HUES48 (cell line): ENCODE data around the gene CTCFL.

Experiments
- H3K27ac ChIP-seq: one replicate; pipeline ENCODE4 v1.7.0; 2013; ENCODE audit warnings: low read depth, low read length, inconsistent platforms
- H3K27me3 ChIP-seq: 2 replicates; pipeline ENCODE4 v1.6.1; 2013; ENCODE audit warnings: mild to moderate bottlenecking, low read length; ENCODE audit not compliant: control insufficient read depth, insufficient read depth
- H3K36me3 ChIP-seq: 2 replicates; pipeline ENCODE4 v1.6.1; 2013; ENCODE audit warnings: low read length; ENCODE audit not compliant: control insufficient read depth, insufficient read depth
- H3K4me1 ChIP-seq: 2 replicates; pipeline ENCODE4 v1.6.1; 2013; ENCODE audit warnings: mild to moderate bottlenecking, low read length; ENCODE audit not compliant: control insufficient read depth, insufficient read depth
- H3K4me3 ChIP-seq: 2 replicates; pipeline ENCODE4 v1.5.1; 2013; ENCODE audit warnings: mild to moderate bottlenecking, low read depth, low read length
- H3K9ac ChIP-seq: 2 replicates; pipeline ENCODE4 v1.6.1; 2013; ENCODE audit warnings: mild to moderate bottlenecking, low read depth, low read length, moderate library complexity
- H3K9me3 ChIP-seq: 2 replicates; pipeline ENCODE4 v1.6.1; 2013; ENCODE audit warnings: low read length; ENCODE audit not compliant: control insufficient read depth, insufficient read depth

Gene CTCFL

DNA sequence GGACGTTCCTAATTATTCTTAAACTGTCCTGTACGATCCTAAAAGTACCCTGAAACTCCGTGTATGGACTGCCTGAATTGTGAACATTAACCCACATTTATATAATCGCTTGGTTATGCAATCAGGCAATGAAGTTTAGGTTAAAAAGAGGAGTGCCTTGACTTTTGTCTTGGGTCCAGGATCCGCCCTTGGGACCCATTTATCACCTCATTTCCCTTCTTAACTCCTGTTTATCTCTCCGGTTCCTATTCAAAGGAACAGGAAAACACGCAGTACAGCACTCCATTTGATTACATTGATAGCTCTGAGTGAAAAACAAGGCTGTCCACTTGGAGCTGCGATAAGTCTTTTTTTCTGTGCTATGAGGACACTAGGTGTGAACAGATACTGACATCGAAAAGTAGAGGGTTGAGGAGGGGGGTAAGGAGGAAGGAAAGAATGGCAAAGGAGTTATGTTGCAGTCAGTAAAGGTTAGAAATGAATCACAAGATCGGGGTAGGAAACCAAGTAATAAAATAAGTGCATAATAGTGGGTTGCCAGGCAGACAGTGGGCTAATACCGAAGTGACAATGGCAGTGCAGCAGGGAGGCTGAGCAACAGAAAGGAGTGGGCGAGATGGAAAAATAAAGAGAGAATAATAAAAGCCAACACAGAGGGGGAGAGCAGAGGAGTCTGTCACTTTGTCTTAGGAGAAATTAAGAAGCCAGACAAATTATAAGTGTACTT, 20.1 kb upstream of the CTCFL start:
- Histone ChIP-seq H3K27me3 (no peaks in the 10 kb centered on the region), H3K36me3 (no peaks in the 10 kb centered on the region), H3K9me3 (no peaks in the 10 kb centered on the region), H3K4me1 (peaks cover 2% of the 10 kb centered on the region; the same call in 1 of the 2 replicates), H3K27ac (no peak overlapping the region), H3K4me3 (no peak overlapping the region), H3K9ac (no peak overlapping the region)

GRCh38 chr20:57543754-57544153, 18.8 kb upstream of the CTCFL start:
- H3K36me3 ChIP-seq = no peaks in the 10 kb centered on the region
- H3K9me3 ChIP-seq = no peaks in the 10 kb centered on the region
- H3K9ac ChIP-seq = no peak overlapping the region
- no peaks in the 10 kb centered on the region for H3K27me3 ChIP-seq
- peaks cover 2% of the 10 kb centered on the region; the same call in 1 of the 2 replicates for H3K4me1 ChIP-seq
- no peak overlapping the region for H3K27ac ChIP-seq
- no peak overlapping the region for H3K4me3 ChIP-seq

GRCh38 chr20:57540890-57541580, 16.1 kb upstream of the CTCFL start:
- H3K36me3 ChIP-seq = no peaks in the 10 kb centered on the region
- H3K9me3 ChIP-seq = peaks cover 15% of the 10 kb centered on the region
- H3K9ac ChIP-seq = no peak overlapping the region
- H3K27ac ChIP-seq = no peak overlapping the region
- no peaks in the 10 kb centered on the region for H3K27me3 ChIP-seq
- H3K4me1 ChIP-seq = peaks cover 2% of the 10 kb centered on the region; the same call in 1 of the 2 replicates
- no peak overlapping the region for H3K4me3 ChIP-seq

GRCh38 chr20:57539889-57540288, 14.9 kb upstream of the CTCFL start:
- Histone ChIP-seq H3K4me1 (no peaks in the 10 kb centered on the region), H3K27me3 (no peaks in the 10 kb centered on the region), H3K36me3 (no peaks in the 10 kb centered on the region), H3K9ac (no peak overlapping the region), H3K4me3 (no peak overlapping the region), H3K27ac (no peak overlapping the region), H3K9me3 (peaks cover 15% of the 10 kb centered on the region)

DNA sequence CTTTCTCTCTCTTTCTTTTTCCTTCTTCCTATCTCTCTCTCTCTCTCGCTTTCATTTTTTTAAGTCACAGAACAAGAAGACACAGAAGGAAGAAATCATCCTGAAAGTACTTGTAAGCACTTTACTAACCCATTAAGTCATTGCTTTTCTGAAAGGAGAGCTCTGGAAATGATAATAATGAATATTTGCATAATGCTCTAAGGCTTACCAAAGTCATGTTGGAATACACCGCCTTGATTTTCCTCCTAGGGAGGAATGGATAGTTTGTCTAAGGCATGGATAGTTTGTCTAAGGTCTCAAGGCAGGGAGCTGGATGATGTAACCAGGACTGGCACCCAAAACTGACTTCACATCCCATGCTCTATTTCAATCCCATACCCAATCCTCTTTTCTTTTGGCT, 12.9 kb upstream of the CTCFL start:
- Histone ChIP-seq H3K4me1 (no peaks in the 10 kb centered on the region), H3K4me3 (no peak overlapping the region), H3K27ac (no peak overlapping the region), H3K27me3 (no peaks in the 10 kb centered on the region), H3K9ac (no peak overlapping the region), H3K36me3 (no peaks in the 10 kb centered on the region), H3K9me3 (peaks cover 15% of the 10 kb centered on the region)

DNA sequence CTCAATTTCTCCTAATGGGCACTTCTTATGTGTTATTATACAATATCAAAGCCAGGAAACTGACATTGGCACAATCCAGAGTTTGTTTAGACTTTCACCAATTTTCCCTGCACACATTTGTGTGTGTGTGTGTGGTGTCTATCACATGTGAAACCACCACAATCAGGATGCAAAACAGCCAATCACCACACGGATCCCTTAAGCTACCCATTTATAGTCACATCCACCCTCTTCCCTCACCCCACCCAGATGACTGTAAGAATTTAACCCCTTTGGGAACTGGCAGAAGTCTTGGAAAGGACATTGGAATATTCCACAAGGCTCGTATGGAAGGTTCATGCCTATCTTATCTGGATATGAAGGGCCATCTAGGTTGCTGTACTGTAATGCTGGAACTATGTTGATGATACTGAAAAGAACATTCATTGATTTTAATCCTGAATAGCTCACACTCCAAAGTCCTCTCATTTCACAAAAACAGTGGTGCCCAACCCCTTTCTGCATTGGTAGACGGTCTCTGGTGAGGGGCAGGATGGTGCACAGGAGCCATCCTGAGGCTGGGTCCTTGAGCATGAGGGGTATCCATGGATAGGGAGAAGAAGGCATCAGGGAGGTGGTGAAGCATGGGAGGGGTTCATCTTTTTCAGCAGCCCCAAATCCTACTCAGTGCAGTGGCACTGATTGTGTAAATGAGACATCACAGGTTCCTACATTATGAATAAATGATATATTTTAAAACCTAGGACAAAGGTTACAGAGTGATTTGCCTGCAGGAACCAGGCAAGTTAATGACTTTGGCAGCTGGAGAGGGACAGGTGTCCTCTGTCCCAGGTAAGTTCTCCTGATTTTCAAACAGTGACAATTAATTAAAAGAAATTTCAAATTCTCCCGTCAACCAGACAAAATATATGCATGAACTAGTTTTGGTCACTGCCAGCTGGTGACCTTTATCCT, 12.1 kb upstream of the CTCFL start:
- H3K4me1 ChIP-seq = no peaks in the 10 kb centered on the region
- H3K27me3 ChIP-seq = no peaks in the 10 kb centered on the region
- H3K36me3 ChIP-seq = no peaks in the 10 kb centered on the region
- H3K9me3 ChIP-seq = peaks cover 15% of the 10 kb centered on the region
- no peak overlapping the region for H3K4me3 ChIP-seq
- no peak overlapping the region for H3K9ac ChIP-seq
- no peak overlapping the region for H3K27ac ChIP-seq

DNA sequence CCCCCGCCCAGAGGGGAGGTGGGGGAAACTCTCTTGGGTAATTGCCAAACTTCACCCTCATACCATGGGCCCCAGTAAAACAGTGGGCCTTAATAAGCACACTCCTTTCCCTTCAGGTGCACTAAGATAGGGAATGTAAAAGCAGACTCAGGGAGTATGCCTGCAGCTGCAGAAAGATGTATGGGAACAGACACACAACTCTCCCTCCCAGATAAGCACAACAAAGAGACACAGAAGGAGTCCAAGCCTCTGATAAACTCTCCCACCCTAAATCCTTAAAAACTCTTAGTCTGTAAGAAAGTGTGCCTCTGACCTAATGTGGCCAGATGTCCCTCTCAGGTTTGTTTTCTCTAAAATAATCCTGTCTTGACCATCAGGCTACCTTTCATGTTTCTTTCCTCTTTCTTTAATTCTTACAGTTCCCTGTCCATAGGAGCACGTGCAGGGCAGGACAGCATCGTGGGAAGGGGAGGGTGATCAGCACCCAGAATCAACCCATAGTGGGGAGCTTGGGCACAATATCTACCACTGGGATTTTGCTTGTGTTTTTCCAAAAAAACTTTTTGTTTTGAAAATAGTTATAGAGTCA, 11.3 kb upstream of the CTCFL start:
- Histone ChIP-seq H3K36me3 (no peaks in the 10 kb centered on the region), H3K9me3 (peaks cover 15% of the 10 kb centered on the region), H3K27ac (no peak overlapping the region), H3K27me3 (no peaks in the 10 kb centered on the region), H3K4me1 (no peaks in the 10 kb centered on the region), H3K9ac (no peak overlapping the region), H3K4me3 (no peak overlapping the region)

- H3K9me3 ChIP-seq = peaks cover 15% of the 10 kb centered on the region
- no peak overlapping the region for H3K4me3 ChIP-seq
- no peak overlapping the region for H3K9ac ChIP-seq
- no peaks in the 10 kb centered on the region for H3K27me3 ChIP-seq
- no peak overlapping the region for H3K27ac ChIP-seq
- H3K4me1 ChIP-seq = no peaks in the 10 kb centered on the region
- no peaks in the 10 kb centered on the region for H3K36me3 ChIP-seq
These were observed 10.4 kb upstream of the CTCFL start for GRCh38 chr20:57535297-57535696.

DNA sequence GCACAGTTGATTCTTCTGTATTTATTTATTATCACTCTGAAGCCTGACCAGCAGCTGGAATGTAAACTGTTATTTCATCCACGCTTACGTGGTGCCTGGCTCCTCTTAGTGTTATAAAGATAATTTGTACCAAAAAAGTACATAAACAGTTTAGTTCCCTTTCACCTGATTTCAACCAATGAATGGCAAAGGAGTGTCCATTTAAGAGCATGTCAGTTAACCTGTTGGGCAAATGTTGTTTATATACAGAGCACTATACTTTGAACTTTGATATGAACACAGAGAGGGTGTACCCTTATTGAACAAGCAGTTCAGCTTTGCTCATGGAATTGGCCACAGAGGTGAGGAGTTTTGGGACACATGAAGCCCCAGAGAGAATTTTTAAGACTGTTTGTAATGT, 7.2 kb upstream of the CTCFL start:
- H3K27me3 ChIP-seq = no peaks in the 10 kb centered on the region
- no peaks in the 10 kb centered on the region for H3K4me1 ChIP-seq
- no peak overlapping the region for H3K9ac ChIP-seq
- H3K27ac ChIP-seq = no peak overlapping the region
- H3K4me3 ChIP-seq = no peak overlapping the region
- H3K9me3 ChIP-seq = peaks cover 10% of the 10 kb centered on the region
- H3K36me3 ChIP-seq = no peaks in the 10 kb centered on the region

DNA sequence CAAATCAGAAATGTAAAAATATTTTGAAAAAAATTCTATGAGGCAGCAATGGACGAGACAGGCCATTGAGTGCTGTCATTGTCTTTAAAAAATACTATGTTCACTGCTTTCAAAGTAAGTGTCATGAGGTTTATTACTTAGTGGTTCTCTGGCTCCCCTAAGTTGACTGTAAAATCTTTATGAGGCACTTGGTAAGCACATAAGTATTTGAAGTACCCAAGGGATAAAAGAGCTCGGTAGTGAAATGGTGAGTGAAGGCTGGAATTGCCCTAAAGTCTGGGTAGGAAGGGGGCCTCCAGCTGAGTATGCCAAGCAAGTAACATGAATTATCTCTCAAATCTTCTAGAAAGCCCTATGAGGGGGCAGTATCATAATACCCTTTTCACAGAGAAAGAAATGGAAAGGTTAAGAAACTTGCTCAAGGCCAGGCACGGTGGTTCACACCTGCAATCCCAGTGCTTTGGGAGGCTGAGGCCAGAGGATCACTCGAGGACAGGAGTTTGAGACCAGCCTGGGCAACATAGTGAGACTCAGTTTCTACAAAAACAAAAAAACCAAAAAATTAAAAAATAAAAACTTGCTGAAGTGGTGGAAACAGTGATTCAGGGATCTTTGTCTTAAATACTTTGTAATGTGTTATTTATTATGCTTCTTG, 5.5 kb upstream of the CTCFL start:
- Histone ChIP-seq H3K27ac (no peak overlapping the region), H3K27me3 (no peaks in the 10 kb centered on the region), H3K9ac (no peak overlapping the region), H3K4me1 (no peaks in the 10 kb centered on the region), H3K9me3 (no peaks in the 10 kb centered on the region), H3K36me3 (no peaks in the 10 kb centered on the region), H3K4me3 (no peak overlapping the region)
